Spleen (tissue), 13 donors: ENCODE measurements around the gene CWC15. TPM values are rescaled to one million over a fixed set of nuclear protein-coding genes. Genes with fewer than 3 reads are reported as not detected.
"Not testable (repeated sequence)": the region's sequence is repeated elsewhere in the genome, so short reads cannot be mapped to it uniquely, and the experiment has no call there.

Experiments
- DNase-seq: peaks from one replicate; pipeline ENCODE4 v3.0.0-alpha.2; 2020
- H3K27ac ChIP-seq, 8 donors: fragments of 200-600 bp; sonication (generic) in 7 of 8; 1 replicate in 4 of 8; 2 replicates in 4 of 8; pipeline versions ENCODE4 v1.5.0 to v1.8.0; 2016 to 2021; ENCODE audit warnings: inconsistent platforms in 4 of 8, mild to moderate bottlenecking in 4 of 8, moderate library complexity in 1 of 8
- H3K27me3 ChIP-seq, 7 donors: fragments of 200-600 bp; sonication (generic) in 6 of 7; replicated peaks in 1 of 7; 1 replicate in 4 of 7; 2 replicates in 3 of 7; pipeline versions ENCODE4 v1.5.0 to v1.8.0; 2016 to 2021; ENCODE audit warnings: inconsistent platforms in 3 of 7, mild to moderate bottlenecking in 1 of 7
- H3K36me3 ChIP-seq, 6 donors: fragments of 200-600 bp; sonication (generic) in 5 of 6; 1 replicate in 4 of 6; 2 replicates in 2 of 6; pipeline versions ENCODE4 v1.5.0 to v1.8.0; 2016 to 2021; ENCODE audit warnings: inconsistent platforms in 2 of 6
- H3K4me1 ChIP-seq, 6 donors: fragments of 200-600 bp; sonication (generic) in 5 of 6; 1 replicate in 3 of 6; 2 replicates in 3 of 6; pipeline versions ENCODE4 v1.5.0 to v1.8.0; 2016 to 2021; ENCODE audit warnings: inconsistent platforms in 3 of 6
- H3K4me3 ChIP-seq, 8 donors: fragments of 200-600 bp; sonication (generic) in 7 of 8; 1 replicate in 4 of 8; 2 replicates in 4 of 8; pipeline versions ENCODE4 v1.5.0 to v1.8.0; 2016 to 2021; ENCODE audit warnings: inconsistent platforms in 4 of 8, mild to moderate bottlenecking in 4 of 8, moderate library complexity in 2 of 8
- H3K9me3 ChIP-seq, 8 donors: fragments of 200-600 bp; sonication (generic) in 7 of 8; 1 replicate in 4 of 8; 2 replicates in 4 of 8; pipeline versions ENCODE4 v1.5.0 to v1.8.0; 2016 to 2021; ENCODE audit warnings: inconsistent platforms in 4 of 8
- CTCF ChIP-seq, 11 experiments: fragments of 200-600 bp in 7 of 11; fragments of 450-650 bp in 4 of 11; sonication (generic) in 4 of 11; IDR thresholded peaks in 8 of 11; conservative IDR thresholded peaks in 3 of 11; 1 replicate in 7 of 11; 2 replicates in 4 of 11; pipeline versions ENCODE4 v1.4.0 to v1.8.0; 2016 to 2021; ENCODE audit warnings: antibody characterized with exemption in 11 of 11, inconsistent platforms in 4 of 11, mild to moderate bottlenecking in 1 of 11
- POLR2A ChIP-seq, 3 donors: fragments of 450-650 bp; IDR thresholded peaks; one replicate each; pipeline ENCODE4 v1.5.1; 2017; ENCODE audit warnings: antibody characterized with exemption in 3 of 3, mild to moderate bottlenecking in 1 of 3
- POLR2AphosphoS5 ChIP-seq, 3 donors: sonication (generic); formaldehyde crosslinking; IDR thresholded peaks; one replicate each; pipeline ENCODE4 v1.5.1; 2017; ENCODE audit warnings: antibody characterized with exemption in 3 of 3
- WGBS, 5 donors: extraction: QIAGEN DNeasy Blood & Tissue Kit in 3 of 5; methylation state at CpG; one replicate each; pipeline versions ENCODE4 v1.1.5 to v1.1.7; 2013 to 2018; 5-methylcytosine and 5-hydroxymethylcytosine counted together
- intact Hi-C: fragments of 100-400 bp; cut with DNase I; formaldehyde crosslinking; loops from one replicate; pipeline ENCODE4 v1.15.0; 2023; ENCODE audit warnings: low total_unique reads
- long read RNA-seq, 2 donors: transcript quantifications; one replicate each; lab custom pipeline, GENCODE V29; 2026
- polyA plus RNA-seq, 3 donors: library from polyadenylated mRNA; stranded (reverse); fragments of 200-250 nt; gene quantifications; one replicate each; pipeline ENCODE4 v1.2.1, GENCODE V29; 2013
- total RNA-seq, 7 donors: library from RNA; depleted of rRNA in 3 of 7; stranded (reverse); fragments of >200 nt in 3 of 7; fragmentation: NEBNext Ultra II Directional in 4 of 7; extraction: Animal tissue kit (Norgen Biotek cat#: 25700) in 4 of 7; gene quantifications; one replicate each; pipeline versions ENCODE4 v1.1.0 to v1.2.1, GENCODE V29; 2016 to 2021
- donor health status: healthy with polysubstance abuse.
- donor health status: DM: no; HTN: no; CAD: no; lungs with moderate emphysema.
- donor health status: DM: no; HTN: no; CAD: no.
- donor health status: Bipolar disorder and iron deficiency.
- donor health status: healthy.
- donor health status: DM: no; HTN: no; CAD: no.
- donor health status: DM: yes; HTN: yes; CAD: no.

CWC15 gene
- total RNA-seq (10 to 100 TPM; 40.6 to 64.5 (median 57.4) TPM), polyA plus RNA-seq (10 to 100 TPM; 66.8 to 95.0 (median 83.3) TPM)
- long read RNA-seq, donor 1, transcript CWC15-201 (7 exons, 1,576 nt): major isoform, 48 of 63 reads
- long read RNA-seq, donor 1, transcript CWC15-205 (3 exons, 559 nt): minor isoform, 6 of 63 reads
- long read RNA-seq, donor 1, partial matches to known transcripts: 6 of 63 reads
- long read RNA-seq, donor 1, other reads (novel, unspliced or antisense): 0 of 63 reads
- long read RNA-seq, donor 2, transcript CWC15-201 (7 exons, 1,576 nt): major isoform, 27 of 37 reads
- long read RNA-seq, donor 2, partial matches to known transcripts: 5 of 37 reads
- long read RNA-seq, donor 2, other reads (novel, unspliced or antisense): 0 of 37 reads

DNA sequence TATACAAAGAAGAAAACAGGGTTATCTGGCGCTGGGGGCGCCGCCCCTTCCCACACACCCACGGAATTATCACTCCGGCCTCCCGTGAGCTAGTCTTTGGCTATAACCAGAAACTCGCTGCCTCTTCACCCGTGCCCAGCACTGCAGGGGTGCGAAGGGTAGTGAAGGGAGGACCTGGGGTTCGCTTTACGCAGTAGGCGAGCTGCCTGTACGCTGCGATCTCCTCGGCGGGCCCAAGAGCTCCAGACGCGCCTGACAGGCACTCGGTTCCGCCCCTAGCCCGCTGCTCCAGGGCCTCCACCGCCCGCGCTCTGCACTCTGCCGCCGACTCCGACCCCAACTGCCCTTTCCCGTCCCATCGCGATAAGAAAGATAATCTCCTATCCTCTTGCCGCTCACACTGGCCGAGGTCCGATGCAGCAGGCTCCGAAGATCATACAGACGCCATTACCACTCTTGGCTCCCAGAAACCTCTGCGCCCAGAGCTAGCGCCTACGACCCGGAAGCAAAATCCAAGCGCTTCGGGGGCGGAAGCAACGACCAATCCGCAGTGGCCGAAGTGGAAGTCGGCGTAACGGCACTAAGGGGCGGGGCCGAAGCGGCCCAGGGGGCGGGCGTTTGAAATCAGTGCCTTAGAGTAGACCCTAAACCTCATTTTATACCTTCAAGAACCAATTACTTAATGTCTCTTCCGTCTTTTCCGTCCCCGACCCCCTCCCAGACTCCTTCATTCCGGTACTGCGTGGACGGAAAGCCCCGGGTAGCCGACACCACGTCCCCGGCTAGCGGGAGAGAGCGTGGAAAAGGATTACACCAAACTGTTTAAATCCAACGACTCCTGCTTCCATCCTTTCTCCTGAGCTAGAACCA is at the start of gene CWC15, which contains the start of gene KDM4D:
Gene CWC15 (minus strand): TSS at position 458 of the 870 bp plus-strand sequence. CDS start 1,371 bp downstream, outside the sequence.
Gene KDM4D (plus strand): TSS at position 611 of the 870 bp plus-strand sequence. CDS start 23,664 bp downstream, outside the sequence.
- TF ChIP-seq CTCF (IDR thresholded peaks at IDR 0.05 in 8 of 11, conservative IDR thresholded peaks at IDR 0.05 in 3 of 11): peak in 2 of 11 experiments; percentile 8 to 20
- peak; percentile 90 to 93 (median 92) for TF ChIP-seq POLR2AphosphoS5 (IDR thresholded peaks at IDR 0.05)
- peak in 1 of 3 donors; percentile 2 for TF ChIP-seq POLR2A (IDR thresholded peaks at IDR 0.05)
- Histone ChIP-seq H3K36me3 (peaks cover 6 to 39% (median 35%) of the 10 kb centered on the region in 6 donors), H3K9me3 (no peaks in the 10 kb centered on the region), H3K4me3 (peak within 1 kb of the TSS; percentile 74 to 98 (median 88)), H3K4me1 (peaks cover 10 to 40% (median 21%) of the 10 kb centered on the region in 6 donors), H3K27ac (peak within 1 kb of the TSS; percentile 72 to 88 (median 86)), H3K27me3 (no peaks in the 10 kb centered on the region)
- intact Hi-C loops: loop anchor here (10.0 kb wide), 1 partner anchor 91 kb away; the partner anchor contains the start of gene SRSF8
- 0 to 1% (median 1%) methylated on average over 53 to 66 of the region's 66 CpGs for WGBS, 5 donors
- DNase-seq: peak; percentile 98

- H3K4me1 ChIP-seq, H3K27ac ChIP-seq, intact Hi-C loops, H3K4me3 ChIP-seq, DNase-seq, H3K36me3 ChIP-seq, H3K9me3 ChIP-seq, H3K27me3 ChIP-seq: not testable (repeated sequence)
- WGBS, 5 donors: 81 to 92% (median 86%) methylated on average over 5 of the region's 5 CpGs
Measured at GRCh38 chr11:95021468-95021867, 48.1 kb upstream of the CWC15 start.

DNA sequence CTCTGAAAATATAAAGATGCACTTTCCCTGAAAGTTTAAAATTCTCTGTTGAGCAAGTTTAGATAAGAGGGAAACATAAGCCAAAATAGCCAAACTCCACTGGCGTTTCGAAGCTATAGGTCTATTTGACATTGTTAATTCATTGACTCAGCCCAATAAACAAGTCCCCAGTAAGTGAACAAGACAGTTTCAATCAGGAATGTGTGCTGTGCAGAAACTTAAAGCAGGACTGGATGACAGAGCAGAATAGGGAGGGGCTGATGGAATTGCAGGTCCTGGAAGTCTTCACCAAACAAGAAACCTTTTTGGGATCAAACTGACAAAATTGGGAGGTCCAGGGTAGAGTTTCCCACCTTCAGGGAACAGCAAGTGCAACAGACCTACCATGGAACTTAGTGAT is 42.8 kb upstream of the CWC15 start:
- WGBS, 5 donors: 87 to 95% (median 90%) methylated on average over 2 of the region's 2 CpGs
- no peaks in the 10 kb centered on the region for H3K4me1 ChIP-seq
- DNase-seq: no peak
- TF ChIP-seq POLR2A (IDR thresholded peaks at IDR 0.05) (no peak), CTCF (IDR thresholded peaks at IDR 0.05 in 8 of 11, conservative IDR thresholded peaks at IDR 0.05 in 3 of 11) (no peak), POLR2AphosphoS5 (IDR thresholded peaks at IDR 0.05) (no peak)
- H3K27ac ChIP-seq: no peak overlapping the region
- no peak overlapping the region for H3K4me3 ChIP-seq
- H3K36me3 ChIP-seq: no peaks in the 10 kb centered on the region
- no peaks in the 10 kb centered on the region for H3K9me3 ChIP-seq
- peaks cover 0 to 9% (median 0%) of the 10 kb centered on the region in 7 donors for H3K27me3 ChIP-seq
- intact Hi-C loops: no loop called here

DNA sequence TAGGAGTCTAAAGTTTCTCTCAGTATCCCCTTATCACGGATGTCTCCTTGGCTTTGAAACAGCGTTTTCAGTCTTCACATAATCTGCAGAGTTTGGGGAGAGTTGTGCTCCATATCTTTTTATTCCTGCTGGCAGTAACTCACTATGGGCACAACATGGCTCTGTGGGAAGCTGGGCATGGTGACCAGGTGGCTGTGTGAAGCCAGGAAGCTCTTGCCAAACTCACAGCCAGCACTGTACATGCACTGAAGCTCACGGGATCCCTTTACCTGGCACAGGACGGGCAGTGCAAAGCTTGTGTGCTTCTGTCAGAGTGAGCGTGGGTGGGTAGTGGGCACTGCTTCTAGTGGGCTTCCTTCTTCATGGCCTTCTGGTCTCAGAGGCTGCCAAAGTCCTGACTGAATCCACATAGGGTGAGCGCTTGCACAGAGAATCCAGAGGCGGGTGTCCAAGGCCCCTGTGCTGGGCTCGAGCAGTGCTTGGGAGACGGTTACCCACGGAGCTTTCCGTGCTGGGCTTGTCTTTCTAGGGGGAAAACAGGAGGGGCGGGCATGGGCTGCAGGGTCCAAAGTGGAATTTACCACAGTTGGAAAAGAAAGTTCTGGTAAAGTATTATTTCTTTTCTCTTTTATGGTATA is 40.9 kb upstream of the CWC15 start:
- H3K27me3 ChIP-seq: peaks cover 0 to 9% (median 0%) of the 10 kb centered on the region in 7 donors
- DNase-seq: no peak
- no peaks in the 10 kb centered on the region for H3K36me3 ChIP-seq
- TF ChIP-seq CTCF (IDR thresholded peaks at IDR 0.05 in 8 of 11, conservative IDR thresholded peaks at IDR 0.05 in 3 of 11): no peak
- 86 to 97% (median 91%) methylated on average over 11 to 12 of the region's 12 CpGs for WGBS, 5 donors
- intact Hi-C loops: no loop called here
- H3K27ac ChIP-seq: no peak overlapping the region
- no peaks in the 10 kb centered on the region for H3K9me3 ChIP-seq
- H3K4me3 ChIP-seq: no peak overlapping the region
- no peaks in the 10 kb centered on the region for H3K4me1 ChIP-seq
